ENCODE data around the gene SNRNP40.

- TF ChIP-seq CTCF (IDR thresholded peaks at IDR 0.05) (no peak), POLR2A (IDR thresholded peaks at IDR 0.05) (no peak)
These were observed 974 bp upstream of the SNRNP40 start for GRCh38 chr1:31297277-31298247.
